Measurements from ENCODE around the gene TMEM120B. TPM values are rescaled to one million over a fixed set of nuclear protein-coding genes. Genes with fewer than 3 reads are reported as not detected.

TMEM120B gene
- total RNA-seq, 1 donor from 2014 or later, result 8.5 TPM

- intact Hi-C loops (cut with micrococcal nuclease), result loop anchor here (1.0 to 2.0 kb wide), 4 partner anchors 9 to 35 kb away; no protein-coding TSS in a partner anchor
Observed at GRCh38 chr12:121811434-121812319, 99.1 kb downstream of the TMEM120B start.

DNA sequence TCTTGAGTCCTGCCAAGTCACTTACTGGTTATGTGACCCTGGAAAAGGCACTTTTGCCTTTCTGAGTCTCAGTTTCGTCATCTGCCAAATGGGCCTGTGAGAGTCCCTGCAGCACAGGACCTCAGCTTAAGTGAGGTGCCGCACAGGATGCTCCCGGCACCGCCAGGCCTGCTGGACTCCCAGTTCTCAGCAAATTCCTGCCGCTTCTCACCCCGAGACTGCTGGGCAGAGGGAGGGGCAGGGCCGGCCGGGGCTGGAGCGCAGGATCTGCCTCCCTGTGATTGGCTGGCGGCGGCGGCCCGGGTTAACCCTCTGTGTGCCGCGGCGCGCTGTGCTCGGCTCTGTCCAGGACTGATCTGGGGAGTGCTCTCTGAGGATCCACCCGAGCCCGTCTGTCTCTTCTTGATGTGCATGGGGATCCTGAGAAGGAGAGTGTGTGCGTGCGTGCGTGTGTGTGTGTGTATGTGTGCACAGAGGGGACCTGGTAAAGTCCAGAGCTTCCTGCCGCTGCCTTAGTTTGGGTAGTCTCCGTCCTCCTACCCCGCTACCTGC is 99.8 kb downstream of the TMEM120B start:
- intact Hi-C loops (cut with micrococcal nuclease), result loop anchor here (1.0 to 2.0 kb wide), 4 partner anchors 10 to 36 kb away; no protein-coding TSS in a partner anchor

GRCh38 chr12:121812921-121813896 is 100.7 kb downstream of the TMEM120B start:
- intact Hi-C loops (cut with micrococcal nuclease), result loop anchor here (1.0 to 2.0 kb wide), 4 partner anchors 11 to 36 kb away; no protein-coding TSS in a partner anchor

DNA sequence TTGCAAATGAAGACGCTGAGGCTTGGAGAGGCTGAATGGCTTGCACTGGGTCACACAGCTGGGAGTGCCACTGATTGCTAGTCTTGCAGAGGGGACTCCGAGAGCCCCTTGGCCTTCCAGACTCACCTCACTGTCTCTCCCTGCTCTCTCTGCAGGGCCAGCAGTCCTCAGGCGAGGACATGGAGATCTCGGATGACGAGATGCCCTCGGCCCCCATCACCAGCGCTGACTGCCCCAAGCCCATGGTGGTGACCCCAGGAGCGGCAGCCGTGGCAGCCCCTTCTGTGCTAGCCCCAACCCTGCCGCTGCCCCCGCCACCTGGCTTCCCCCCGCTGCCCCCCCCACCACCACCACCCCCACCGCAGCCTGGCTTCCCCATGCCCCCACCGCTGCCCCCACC is 101.4 kb downstream of the TMEM120B start:
- intact Hi-C loops (cut with micrococcal nuclease), result loop anchor here (2.0 kb wide), 2 partner anchors 25 to 37 kb away; no protein-coding TSS in a partner anchor

- intact Hi-C loops (cut with micrococcal nuclease), result no loop called here
Observed at GRCh38 chr12:121814429-121815119, 102.0 kb downstream of the TMEM120B start.

DNA sequence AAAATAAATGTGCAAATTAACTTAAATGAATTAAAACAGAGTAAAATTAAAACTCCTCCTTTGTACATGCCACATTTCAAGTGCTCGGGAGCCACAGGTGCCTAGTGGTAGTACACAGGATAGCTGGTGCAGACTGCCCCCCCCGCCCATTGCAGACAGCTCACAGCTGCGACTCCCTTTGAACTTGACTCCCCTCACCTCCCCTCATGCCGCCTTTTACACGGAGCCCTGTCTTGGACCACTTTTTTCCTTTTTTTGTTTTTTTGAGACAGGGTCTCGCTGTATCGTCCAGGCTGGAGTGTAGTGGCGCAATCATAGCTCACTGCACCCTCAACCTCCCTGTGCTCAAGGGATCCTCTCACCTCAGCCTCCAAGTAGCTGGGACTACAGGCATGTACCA is 102.7 kb downstream of the TMEM120B start:
- intact Hi-C loops (cut with micrococcal nuclease), result no loop called here

GRCh38 chr12:121816925-121817647 is 104.5 kb downstream of the TMEM120B start:
- intact Hi-C loops (cut with micrococcal nuclease), result no loop called here

GRCh38 chr12:121817648-121818043 is 105.1 kb downstream of the TMEM120B start:
- intact Hi-C loops (cut with micrococcal nuclease), result no loop called here

DNA sequence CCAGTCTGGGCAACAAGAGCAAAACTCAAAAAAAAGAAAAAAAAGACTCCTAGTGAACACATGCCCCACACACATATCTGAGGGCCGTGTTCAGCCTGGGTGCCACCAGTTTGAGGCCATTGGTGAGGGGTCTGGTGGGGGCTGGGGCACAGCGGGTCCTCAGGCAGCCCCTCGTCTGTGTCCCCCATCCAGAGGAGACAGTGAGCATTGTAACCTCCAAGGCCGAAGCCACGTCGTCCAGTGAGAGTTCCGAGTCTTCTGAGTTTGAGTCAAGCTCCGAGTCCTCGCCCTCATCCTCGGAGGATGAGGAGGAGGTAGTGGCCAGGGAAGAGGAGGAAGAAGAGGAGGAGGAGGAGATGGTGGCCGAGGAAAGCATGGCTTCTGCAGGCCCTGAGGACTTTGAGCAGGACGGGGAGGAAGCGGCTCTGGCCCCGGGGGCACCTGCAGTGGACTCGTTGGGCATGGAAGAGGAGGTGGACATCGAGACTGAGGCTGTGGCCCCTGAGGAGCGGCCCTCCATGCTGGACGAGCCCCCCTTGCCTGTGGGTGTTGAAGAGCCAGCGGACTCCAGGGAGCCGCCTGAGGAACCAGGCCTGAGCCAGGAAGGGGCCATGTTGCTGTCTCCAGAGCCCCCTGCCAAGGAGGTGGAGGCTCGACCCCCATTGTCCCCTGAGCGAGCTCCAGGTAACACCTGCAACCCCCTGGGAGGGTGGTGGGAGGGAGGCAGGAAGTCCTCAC is 106.8 kb downstream of the TMEM120B start:
- intact Hi-C loops (cut with micrococcal nuclease), result no loop called here

DNA sequence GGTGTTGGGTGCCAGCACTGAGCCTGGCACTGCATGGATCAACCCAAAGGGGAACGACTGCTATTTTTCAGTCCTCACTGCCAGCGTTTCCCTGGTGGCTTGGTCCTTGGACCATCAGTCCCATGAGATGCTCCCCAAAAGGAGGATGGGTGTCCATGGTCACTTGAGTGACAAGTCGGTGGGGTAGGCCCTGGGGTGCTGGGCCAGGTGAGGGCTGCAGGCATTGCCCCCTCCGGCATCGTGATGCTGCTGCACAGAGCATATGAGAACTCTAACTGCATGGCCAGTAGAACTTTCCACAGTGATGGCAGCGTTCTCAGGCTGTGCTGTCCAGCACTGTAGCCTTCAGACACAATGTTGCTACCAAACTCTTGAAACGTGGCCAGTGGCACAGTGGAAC is 107.5 kb downstream of the TMEM120B start:
- intact Hi-C loops (cut with micrococcal nuclease), result no loop called here

- intact Hi-C loops (cut with micrococcal nuclease), result no loop called here
Observed at GRCh38 chr12:121822393-121823100, 110.0 kb downstream of the TMEM120B start.

- intact Hi-C loops (cut with micrococcal nuclease), result no loop called here
Observed at GRCh38 chr12:121823101-121823726, 110.7 kb downstream of the TMEM120B start.

DNA sequence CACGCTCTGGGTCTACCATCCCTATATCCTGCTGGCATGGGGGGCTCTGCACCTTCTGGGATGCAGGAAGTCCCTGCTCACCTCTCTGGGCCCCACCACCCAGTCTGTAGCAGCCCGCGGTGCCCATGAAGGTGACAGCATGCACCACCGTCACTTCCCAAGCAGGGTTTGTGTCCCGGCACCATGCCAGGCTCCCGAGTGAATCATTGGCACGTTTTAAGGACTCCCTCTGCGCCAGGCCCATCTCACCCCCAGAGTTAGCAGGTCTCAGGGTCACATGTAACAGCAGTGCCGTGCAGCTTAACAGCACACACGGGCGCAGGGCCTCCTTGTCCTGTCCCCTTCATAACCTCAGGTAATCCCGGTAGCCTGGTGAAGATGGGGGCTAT is 111.2 kb downstream of the TMEM120B start:
- intact Hi-C loops (cut with micrococcal nuclease), result no loop called here

- intact Hi-C loops (cut with micrococcal nuclease), result no loop called here
Observed at GRCh38 chr12:121825041-121825523, 112.5 kb downstream of the TMEM120B start.

DNA sequence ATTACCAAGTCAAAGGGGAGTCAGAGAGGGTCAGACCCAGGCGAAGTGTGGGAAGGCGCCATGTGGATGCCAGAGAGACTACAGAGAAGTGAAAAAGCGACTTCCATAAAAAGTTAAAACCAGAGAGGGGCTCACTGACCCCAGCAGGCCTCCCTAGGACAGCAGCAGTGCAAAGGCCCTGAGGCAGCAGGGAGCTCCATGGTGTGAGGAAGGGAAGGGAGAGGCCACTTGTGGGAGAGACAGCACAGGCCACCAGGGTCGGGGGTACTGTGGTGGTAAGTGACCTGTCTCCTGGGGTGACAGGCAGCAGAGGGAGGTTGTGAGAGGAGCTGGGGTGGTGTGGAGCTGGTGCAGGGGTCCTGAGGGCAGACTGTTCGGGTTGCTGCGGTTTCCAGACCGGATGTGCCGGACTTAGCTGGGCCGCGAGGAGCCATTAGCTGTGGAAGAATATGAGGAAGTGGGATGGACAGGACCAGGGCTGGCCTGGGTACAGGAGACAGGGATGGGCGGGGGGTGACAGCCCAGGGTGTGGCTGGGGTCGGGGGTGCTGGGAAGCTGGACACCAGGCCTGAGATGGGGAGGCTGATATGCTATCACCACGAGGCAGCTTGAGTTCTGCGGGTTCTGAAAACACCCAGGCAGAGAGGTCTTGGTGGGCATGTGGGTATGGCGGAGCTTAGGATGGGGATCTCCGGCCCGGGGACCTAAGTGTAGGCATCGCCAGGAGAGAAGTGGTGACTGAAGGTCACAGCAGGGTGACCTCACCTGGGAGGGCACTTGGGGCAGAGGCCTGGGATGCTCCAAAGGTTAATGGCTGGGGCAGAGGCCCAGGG is 114.0 kb downstream of the TMEM120B start:
- intact Hi-C loops (cut with micrococcal nuclease), result no loop called here

- intact Hi-C loops (cut with micrococcal nuclease), result no loop called here
Observed at GRCh38 chr12:121827351-121828099, 115.0 kb downstream of the TMEM120B start.

Measured in T-helper 2 cell treated with Interferon-gamma antibody and Interleukin-4, amounts not matched to agents 100 ng/mL and 5 ng/mL, for 36 hours (primary cell).